ENCODE results near the gene ALDH3B2. TPM values are rescaled to one million over a fixed set of nuclear protein-coding genes. Genes with fewer than 3 reads are reported as not detected.
"Not testable (repeated sequence)": the region's sequence is repeated elsewhere in the genome, so short reads cannot be mapped to it uniquely, and the experiment has no call there.

ALDH3B2 gene
- total RNA-seq, 1 experiment from 2014 or later: not detected

DNA sequence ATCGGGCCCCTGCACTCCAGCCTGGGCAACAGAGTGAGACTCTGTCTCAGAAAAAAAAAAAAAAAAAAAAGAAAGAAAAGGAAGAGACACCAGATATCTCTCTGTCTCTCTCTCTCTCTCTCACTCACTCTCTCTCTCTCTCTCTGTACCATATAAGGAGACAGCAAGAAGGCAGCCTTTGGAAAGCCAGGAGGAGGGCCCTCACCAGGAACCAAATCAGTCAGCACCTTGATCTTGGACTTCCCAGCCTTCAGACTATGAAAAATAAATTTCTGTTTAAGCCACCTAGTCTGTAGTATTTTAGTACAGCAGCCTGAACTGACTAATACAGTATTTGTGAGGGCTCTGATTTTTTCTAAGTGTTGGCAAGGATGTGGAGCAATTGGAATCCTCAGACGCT lies 13.6 kb upstream of the ALDH3B2 start:
- Histone ChIP-seq H2BK12ac (ENCODE audit: insufficient read length, low read depth, low read length) (no peak overlapping the region), H2BK5ac (ENCODE audit: insufficient read length, low read length) (no peak overlapping the region), H4K91ac (ENCODE audit: insufficient read length, low read depth, low read length) (no peak overlapping the region), H3K9ac (ENCODE audit: extremely low read depth, insufficient read length, low read length) (no peak overlapping the region), H2BK120ac (ENCODE audit: low read depth, low read length, poor library complexity, severe bottlenecking) (no peak overlapping the region), H3K79me2 (ENCODE audit: insufficient read depth, low read length) (no peaks in the 10 kb centered on the region), H3K79me1 (ENCODE audit: insufficient read depth, low read depth, low read length, poor library complexity, severe bottlenecking) (no peaks in the 10 kb centered on the region), H3K14ac (ENCODE audit: insufficient read depth, low read length) (no peak overlapping the region), H4K20me1 (ENCODE audit: control insufficient read depth, insufficient read depth, insufficient read length) (no peaks in the 10 kb centered on the region), H4K5ac (ENCODE audit: insufficient read length, low read depth, low read length) (no peak overlapping the region), H3K4ac (ENCODE audit: low read depth, low read length) (no peak overlapping the region), H3K18ac (ENCODE audit: insufficient read length, low read depth, low read length) (no peak overlapping the region), H3K23ac (ENCODE audit: insufficient read length, low read depth, low read length) (no peak overlapping the region), H3K27me3 (ENCODE audit: insufficient read depth, low read length) (no peaks in the 10 kb centered on the region), H3K56ac (ENCODE audit: insufficient read length, low read depth, low read length) (no peak overlapping the region), H3K27ac (ENCODE audit: insufficient read length, low read depth, low read length) (no peak overlapping the region), H2BK15ac (ENCODE audit: low read depth, low read length) (no peak overlapping the region), H4K8ac (replicated peaks; ENCODE audit: insufficient read length, low read depth, low read length) (no peak overlapping the region), H3K4me2 (ENCODE audit: insufficient read depth, insufficient read length, low read length) (no peak overlapping the region), H2AK5ac (ENCODE audit: insufficient read length, low read length) (no peak overlapping the region), H3K23me2 (ENCODE audit: insufficient read length, low read depth, low read length, poor library complexity, severe bottlenecking) (no peaks in the 10 kb centered on the region), H2BK20ac (ENCODE audit: low read depth, low read length, poor library complexity, severe bottlenecking) (no peak overlapping the region), H3T11ph (ENCODE audit: low read length) (no peak overlapping the region), H3K9me3 (ENCODE audit: control insufficient read depth, low read depth, low read length) (no peaks in the 10 kb centered on the region), H2AFZ (ENCODE audit: low read length) (no peak overlapping the region), H3K4me1 (ENCODE audit: insufficient read depth, low read length) (no peaks in the 10 kb centered on the region)
- H3K27ac Mint-ChIP-seq: no peak overlapping the region
- no peaks in the 10 kb centered on the region; a peak in 1 of 5 replicates for H3K9me3 Mint-ChIP-seq
- no peak for DNase-seq
- H3K4me3 Mint-ChIP-seq: no peak overlapping the region
- H3K36me3 Mint-ChIP-seq (ENCODE audit: insufficient read depth in 1 of 3, low read depth in 3 of 3): no peaks in the 10 kb centered on the region; a peak in 1 of 7 replicates
- H3K4me1 Mint-ChIP-seq: peaks cover 6 to 8% of the 10 kb centered on the region in 2 experiments
- WGBS (ENCODE audit: extremely low coverage, insufficient read length, low lambda C conversion rate): no CpG with 5 or more reads among the region's 2 CpGs
- H3K27me3 Mint-ChIP-seq (ENCODE audit: low read depth): peaks cover 2% of the 10 kb centered on the region
- TF ChIP-seq, protein P1, sequence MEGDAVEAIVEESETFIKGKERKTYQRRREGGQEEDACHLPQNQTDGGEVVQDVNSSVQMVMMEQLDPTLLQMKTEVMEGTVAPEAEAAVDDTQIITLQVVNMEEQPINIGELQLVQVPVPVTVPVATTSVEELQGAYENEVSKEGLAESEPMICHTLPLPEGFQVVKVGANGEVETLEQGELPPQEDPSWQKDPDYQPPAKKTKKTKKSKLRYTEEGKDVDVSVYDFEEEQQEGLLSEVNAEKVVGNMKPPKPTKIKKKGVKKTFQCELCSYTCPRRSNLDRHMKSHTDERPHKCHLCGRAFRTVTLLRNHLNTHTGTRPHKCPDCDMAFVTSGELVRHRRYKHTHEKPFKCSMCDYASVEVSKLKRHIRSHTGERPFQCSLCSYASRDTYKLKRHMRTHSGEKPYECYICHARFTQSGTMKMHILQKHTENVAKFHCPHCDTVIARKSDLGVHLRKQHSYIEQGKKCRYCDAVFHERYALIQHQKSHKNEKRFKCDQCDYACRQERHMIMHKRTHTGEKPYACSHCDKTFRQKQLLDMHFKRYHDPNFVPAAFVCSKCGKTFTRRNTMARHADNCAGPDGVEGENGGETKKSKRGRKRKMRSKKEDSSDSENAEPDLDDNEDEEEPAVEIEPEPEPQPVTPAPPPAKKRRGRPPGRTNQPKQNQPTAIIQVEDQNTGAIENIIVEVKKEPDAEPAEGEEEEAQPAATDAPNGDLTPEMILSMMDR (conservative IDR thresholded peaks at IDR 0.05): no peak

DNA sequence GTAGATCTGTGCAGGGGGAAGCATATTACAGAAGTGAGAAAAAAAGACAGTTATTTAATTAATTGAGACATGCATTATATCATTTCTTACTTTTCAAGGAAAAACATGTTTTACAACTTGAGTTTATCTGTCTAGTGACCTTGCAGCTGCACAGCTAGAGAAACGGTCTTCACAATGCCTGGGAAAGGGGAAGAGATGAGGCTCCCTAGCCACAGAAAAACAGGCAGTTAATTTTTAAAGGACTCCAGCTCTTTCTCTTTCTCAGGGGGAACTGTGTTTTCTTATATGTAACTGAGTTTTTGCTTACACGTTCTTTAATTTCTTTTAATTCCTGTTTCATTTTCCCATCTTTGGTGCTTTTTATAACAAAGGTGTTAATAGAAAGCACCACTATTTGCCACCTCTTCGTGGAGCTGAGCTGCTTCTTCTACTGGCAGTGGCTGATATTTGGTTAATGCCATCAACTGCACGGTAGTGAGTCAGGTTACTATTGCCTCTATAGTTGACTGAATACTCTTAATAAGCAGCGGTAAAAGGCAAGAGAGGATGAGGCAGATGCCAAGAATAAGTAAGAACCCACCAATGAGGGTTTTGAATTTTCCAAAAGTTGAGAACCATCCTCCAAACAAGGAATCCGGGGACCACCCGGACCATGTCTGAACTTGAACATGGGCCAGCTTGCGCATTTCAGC lies 11.4 kb upstream of the ALDH3B2 start:
- H3K14ac ChIP-seq (ENCODE audit: insufficient read depth, low read length); H3K36me3 Mint-ChIP-seq (ENCODE audit: insufficient read depth in 1 of 3, low read depth in 3 of 3); H3K4me2 ChIP-seq (ENCODE audit: insufficient read depth, insufficient read length, low read length); H3K4me1 ChIP-seq (ENCODE audit: insufficient read depth, low read length); H3K56ac ChIP-seq (ENCODE audit: insufficient read length, low read depth, low read length); H3K23ac ChIP-seq (ENCODE audit: insufficient read length, low read depth, low read length); H3K27me3 ChIP-seq (ENCODE audit: insufficient read depth, low read length); H3K9ac ChIP-seq (ENCODE audit: extremely low read depth, insufficient read length, low read length); H3K27me3 Mint-ChIP-seq (ENCODE audit: low read depth); H2BK5ac ChIP-seq (ENCODE audit: insufficient read length, low read length); H4K8ac ChIP-seq (replicated peaks; ENCODE audit: insufficient read length, low read depth, low read length); H2BK12ac ChIP-seq (ENCODE audit: insufficient read length, low read depth, low read length); H2BK15ac ChIP-seq (ENCODE audit: low read depth, low read length); H3K27ac Mint-ChIP-seq; H2AFZ ChIP-seq (ENCODE audit: low read length); H4K20me1 ChIP-seq (ENCODE audit: control insufficient read depth, insufficient read depth, insufficient read length); H3K79me1 ChIP-seq (ENCODE audit: insufficient read depth, low read depth, low read length, poor library complexity, severe bottlenecking); H3K9me3 ChIP-seq (ENCODE audit: control insufficient read depth, low read depth, low read length); DNase-seq; H3K9me3 Mint-ChIP-seq; H4K91ac ChIP-seq (ENCODE audit: insufficient read length, low read depth, low read length); H3K4ac ChIP-seq (ENCODE audit: low read depth, low read length); H2BK120ac ChIP-seq (ENCODE audit: low read depth, low read length, poor library complexity, severe bottlenecking); H3K79me2 ChIP-seq (ENCODE audit: insufficient read depth, low read length); H3K4me3 Mint-ChIP-seq; H4K5ac ChIP-seq (ENCODE audit: insufficient read length, low read depth, low read length); H2BK20ac ChIP-seq (ENCODE audit: low read depth, low read length, poor library complexity, severe bottlenecking); H3K27ac ChIP-seq (ENCODE audit: insufficient read length, low read depth, low read length); H3K23me2 ChIP-seq (ENCODE audit: insufficient read length, low read depth, low read length, poor library complexity, severe bottlenecking); H3K18ac ChIP-seq (ENCODE audit: insufficient read length, low read depth, low read length); H3T11ph ChIP-seq (ENCODE audit: low read length); H2AK5ac ChIP-seq (ENCODE audit: insufficient read length, low read length): not testable (repeated sequence)
- no CpG with 5 or more reads among the region's 8 CpGs for WGBS (ENCODE audit: extremely low coverage, insufficient read length, low lambda C conversion rate)
- H3K4me1 Mint-ChIP-seq: peaks cover 14 to 25% of the 10 kb centered on the region in 2 experiments
